Tibial nerve (tissue), 3 donors: ENCODE results near the gene MKKS.

ENCODE experiments used
- POLR2A ChIP-seq, 2 donors: fragments of 450-650 bp; IDR thresholded peaks; one replicate each; pipeline ENCODE4 v1.6.1; 2017; ENCODE audit warnings: antibody characterized with exemption in 2 of 2, mild to moderate bottlenecking in 2 of 2, moderate library complexity in 2 of 2
- TF ChIP-seq, protein P1 (sequence below), 5 experiments: fragments of 200-600 bp in 3 of 5; fragments of 450-650 bp in 2 of 5; sonication (generic) in 3 of 5; IDR thresholded peaks; one replicate each; pipeline ENCODE4 v1.5.1; 2016 to 2019; ENCODE audit warnings: antibody characterized with exemption in 5 of 5, mild to moderate bottlenecking in 3 of 5, moderate library complexity in 2 of 5

- TF ChIP-seq, protein P1, sequence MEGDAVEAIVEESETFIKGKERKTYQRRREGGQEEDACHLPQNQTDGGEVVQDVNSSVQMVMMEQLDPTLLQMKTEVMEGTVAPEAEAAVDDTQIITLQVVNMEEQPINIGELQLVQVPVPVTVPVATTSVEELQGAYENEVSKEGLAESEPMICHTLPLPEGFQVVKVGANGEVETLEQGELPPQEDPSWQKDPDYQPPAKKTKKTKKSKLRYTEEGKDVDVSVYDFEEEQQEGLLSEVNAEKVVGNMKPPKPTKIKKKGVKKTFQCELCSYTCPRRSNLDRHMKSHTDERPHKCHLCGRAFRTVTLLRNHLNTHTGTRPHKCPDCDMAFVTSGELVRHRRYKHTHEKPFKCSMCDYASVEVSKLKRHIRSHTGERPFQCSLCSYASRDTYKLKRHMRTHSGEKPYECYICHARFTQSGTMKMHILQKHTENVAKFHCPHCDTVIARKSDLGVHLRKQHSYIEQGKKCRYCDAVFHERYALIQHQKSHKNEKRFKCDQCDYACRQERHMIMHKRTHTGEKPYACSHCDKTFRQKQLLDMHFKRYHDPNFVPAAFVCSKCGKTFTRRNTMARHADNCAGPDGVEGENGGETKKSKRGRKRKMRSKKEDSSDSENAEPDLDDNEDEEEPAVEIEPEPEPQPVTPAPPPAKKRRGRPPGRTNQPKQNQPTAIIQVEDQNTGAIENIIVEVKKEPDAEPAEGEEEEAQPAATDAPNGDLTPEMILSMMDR (IDR thresholded peaks at IDR 0.05) = no peak
- TF ChIP-seq POLR2A (IDR thresholded peaks at IDR 0.05) = no peak
These were observed 29.9 kb downstream of the MKKS start for GRCh38 chr20:10404023-10404628.
